Measurements from ENCODE around the gene DNASE1L3. TPM values are rescaled to one million over a fixed set of nuclear protein-coding genes. Genes with fewer than 3 reads are reported as not detected.

Gene DNASE1L3
- total and polyA plus RNA-seq, 2 of the 8 experiments (the other 6 are each of a cell fraction or from before 2014, with no cell fraction given), result not detected

DNA sequence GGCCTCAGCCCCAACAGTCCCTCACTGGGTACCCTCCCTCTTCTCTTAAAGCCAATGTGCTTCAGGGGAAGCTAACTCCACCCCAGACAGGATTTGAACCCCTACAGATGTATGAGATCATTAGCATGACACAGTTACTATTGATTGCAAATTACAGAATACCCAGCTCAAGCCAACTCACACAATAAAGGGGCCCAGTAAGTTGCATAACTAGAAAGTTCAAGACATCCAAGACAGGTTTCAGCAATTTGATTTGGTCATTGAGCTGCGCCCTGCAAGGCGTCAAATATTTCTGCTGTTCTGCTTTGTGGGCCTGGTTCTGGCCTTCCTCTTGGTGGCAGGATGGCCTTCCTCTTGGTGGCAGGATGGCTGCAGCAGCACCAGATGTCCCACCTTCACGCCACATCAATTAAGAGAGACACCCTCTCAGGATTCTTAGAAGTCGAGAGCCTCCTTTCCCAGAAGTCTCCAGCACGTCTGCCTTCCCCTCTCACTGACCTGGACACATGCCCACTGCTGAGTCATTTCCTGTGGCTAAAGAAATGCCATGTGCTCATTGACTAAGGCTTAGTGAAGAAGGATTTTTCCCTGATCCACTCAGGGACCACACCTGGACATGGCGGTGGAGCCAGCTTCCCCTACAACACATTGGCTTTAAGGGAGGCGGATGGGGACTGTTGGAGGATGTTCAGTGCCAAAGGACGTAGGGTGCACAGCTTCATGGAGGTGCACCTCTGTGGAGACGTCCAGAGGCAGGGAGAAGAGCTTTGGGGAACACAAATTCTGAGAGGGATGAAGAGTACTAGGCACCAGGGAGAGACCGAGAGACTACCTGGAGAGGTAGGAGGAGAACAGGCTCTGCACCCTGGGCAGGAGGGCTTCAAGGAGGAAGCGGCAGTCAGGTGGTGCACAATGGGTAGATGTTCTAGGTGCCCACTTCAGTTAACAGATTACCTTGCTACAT, 49.1 kb downstream of the DNASE1L3 start:
- H3K23me2 ChIP-seq (ENCODE audit: low read depth, low read length), result no peaks in the 10 kb centered on the region
- H3K27ac ChIP-seq (ENCODE audit: low read depth, low read length), result no peak overlapping the region
- no peaks in the 10 kb centered on the region for H3K9me3 ChIP-seq (ENCODE audit: insufficient read depth in 2 of 2, low read depth in 1 of 2, low read length in 1 of 2)
- no peaks in the 10 kb centered on the region for H3K79me2 ChIP-seq (ENCODE audit: control insufficient read depth in 1 of 2, insufficient read depth in 2 of 2, low read length in 2 of 2)
- H3K18ac ChIP-seq (ENCODE audit: extremely low read depth, low read length), result no peak overlapping the region
- no peaks in the 10 kb centered on the region for H3K27me3 ChIP-seq (replicated peaks in 1 of 4; ENCODE audit: control insufficient read depth in 3 of 4, extremely low read depth in 1 of 4, insufficient read depth in 3 of 4, low read length in 3 of 4)
- no peak overlapping the region; a peak in 1 of 7 replicates for H3K9ac ChIP-seq (replicated peaks in 1 of 4; ENCODE audit: extremely low read depth in 1 of 4, low read depth in 3 of 4, low read length in 3 of 4)
- no peak for FAIRE-seq
- peaks cover 0 to 3% (median 0%) of the 10 kb centered on the region in 4 experiments; a peak in 1 of 7 replicates for H3K4me1 ChIP-seq (replicated peaks in 1 of 4; ENCODE audit: control insufficient read depth in 3 of 4, insufficient read depth in 4 of 4, low read length in 3 of 4)
- no peak overlapping the region for H2BK5ac ChIP-seq (ENCODE audit: low read depth, low read length)
- DNase-seq (ENCODE audit: low read depth in 1 of 2, low spot score in 2 of 2), result no peak
- 88% methylated on average over 11 of the region's 11 CpGs; no CpG with 5 or more reads in 1 of the 2 experiments for WGBS, 2 experiments (ENCODE audit: extremely low coverage in 1 of 2, insufficient coverage in 1 of 2, insufficient read length in 1 of 2, insufficient replicate concordance in 2 of 2, low coverage in 1 of 2, low lambda C conversion rate in 2 of 2, missing lambda C conversion rate in 1 of 2)
- TF ChIP-seq KDM5A (IDR thresholded peaks at IDR 0.05; ENCODE audit: low read length) (no peak), TAF1 (IDR thresholded peaks at IDR 0.05; ENCODE audit: low read depth, low read length) (no peak), JUN (IDR thresholded peaks at IDR 0.05; ENCODE audit: low read depth, low read length) (no peak)
- H4K5ac ChIP-seq (ENCODE audit: insufficient read length, low read depth, low read length), result no peak overlapping the region
- no peak overlapping the region for H4K8ac ChIP-seq (ENCODE audit: extremely low read depth, insufficient read depth, low read length)
- POLR2A ChIA-PET (ENCODE audit: partially characterized antibody), result no interaction called here
- H3K4ac ChIP-seq (replicated peaks; ENCODE audit: insufficient read length, low read depth, low read length), result no peak overlapping the region
- H2BK20ac ChIP-seq (ENCODE audit: low read length), result no peak overlapping the region
- H2BK15ac ChIP-seq (ENCODE audit: low read length), result no peak overlapping the region
- no peak overlapping the region for H2AFZ ChIP-seq (ENCODE audit: low read length)
- H4K20me1 ChIP-seq (replicated peaks in 1 of 2; ENCODE audit: control insufficient read depth in 1 of 2, insufficient read depth in 2 of 2, low read length in 2 of 2), result no peaks in the 10 kb centered on the region
- peaks cover 9 to 62% (median 25%) of the 10 kb centered on the region in 4 experiments; a peak in 7 of 8 replicates for H3K36me3 ChIP-seq (ENCODE audit: control insufficient read depth in 2 of 4, insufficient read depth in 4 of 4, low read length in 3 of 4)
- no peak overlapping the region for H4K91ac ChIP-seq (replicated peaks; ENCODE audit: insufficient read length, low read length)
- H2BK120ac ChIP-seq (replicated peaks; ENCODE audit: low read depth, low read length), result no peak overlapping the region
- no peak overlapping the region for H3K4me3 ChIP-seq (ENCODE audit: extremely low read depth in 1 of 4, insufficient read depth in 2 of 4, low read depth in 3 of 4, low read length in 4 of 4)
- H3K23ac ChIP-seq (ENCODE audit: insufficient read length), result no peak overlapping the region
- H3K56ac ChIP-seq (replicated peaks; ENCODE audit: insufficient read length, low read depth, low read length), result no peak overlapping the region
- H2BK12ac ChIP-seq (ENCODE audit: low read depth, low read length), result no peak overlapping the region
- H2AK5ac ChIP-seq (ENCODE audit: low read depth, low read length), result no peak overlapping the region
- H3K79me1 ChIP-seq (ENCODE audit: low read depth, low read length), result no peaks in the 10 kb centered on the region
- CTCF ChIA-PET (ENCODE audit: partially characterized antibody), result interaction anchor here (1.0 kb wide), 1 partner anchor 22 kb away, joined by 3 read pairs; no protein-coding TSS in a partner anchor
- no peak overlapping the region for H3K4me2 ChIP-seq (ENCODE audit: insufficient read depth in 1 of 2, low read depth in 2 of 2, low read length in 2 of 2)
- H3K14ac ChIP-seq (ENCODE audit: insufficient read length), result no peak overlapping the region

Measured in H1 (cell line).